ENCODE measurements around the gene PCDHGB4. TPM values are rescaled to one million over a fixed set of nuclear protein-coding genes. Genes with fewer than 3 reads are reported as not detected.

Gene PCDHGB4
- total and polyA plus RNA-seq, 2 of the 4 experiments (the other 2 are of a cell fraction), result 10.0 to 17.6 TPM

DNA sequence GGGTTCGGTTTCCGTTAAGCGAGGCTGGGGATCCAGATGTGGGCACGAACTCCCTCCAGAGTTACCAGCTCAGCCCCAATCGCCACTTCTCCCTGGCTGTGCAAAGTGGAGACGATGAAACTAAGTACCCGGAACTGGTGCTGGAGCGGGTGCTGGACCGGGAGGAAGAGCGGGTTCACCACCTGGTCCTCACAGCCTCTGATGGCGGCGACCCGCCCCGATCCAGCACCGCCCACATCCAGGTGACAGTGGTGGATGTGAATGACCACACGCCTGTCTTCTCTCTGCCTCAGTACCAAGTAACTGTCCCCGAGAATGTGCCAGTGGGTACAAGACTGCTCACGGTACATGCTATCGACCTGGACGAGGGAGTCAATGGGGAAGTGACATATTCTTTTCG is 4.2 kb upstream of the PCDHGB4 start:
- dilution Hi-C loops (cut with HindIII; ENCODE audit: low sequenced_read_pairs, unreplicated experiment), result no loop called here
- H3K14ac ChIP-seq (replicated peaks; ENCODE audit: low read depth, low read length), result no peak overlapping the region; the same call in 1 of the 2 replicates

More for the DNA sequence above, 4.2 kb upstream of the PCDHGB4 start:
- peak overlapping the region; percentile 72 for H2AK9ac ChIP-seq (replicated peaks; ENCODE audit: low read depth, low read length, poor library complexity)
- no peak overlapping the region for H2BK20ac ChIP-seq (ENCODE audit: low read depth, low read length)
- no peak overlapping the region; the same call in 1 of the 2 replicates for H3K23ac ChIP-seq (ENCODE audit: low read depth, low read length)
- ChIA-PET POLR2A (ENCODE audit: unreplicated experiment) (no interaction called here), CTCF (no interaction called here)
- no TSS peak for BruUV-seq (replicated peaks)
- peaks cover 3% of the 10 kb centered on the region; the same call in 1 of the 2 replicates for H3K36me3 ChIP-seq (ENCODE audit: control insufficient read depth, insufficient read depth, low read length)
- H2BK5ac ChIP-seq (ENCODE audit: low read depth, low read length, poor library complexity, severe bottlenecking), result no peak overlapping the region
- H3K27ac ChIP-seq (ENCODE audit: insufficient read depth, low read length), result no peak overlapping the region
- no peak for ATAC-seq (ENCODE audit: low read depth)
- no peak overlapping the region for H4K91ac ChIP-seq (ENCODE audit: insufficient read depth, low read depth, low read length)
- 24% methylated on average over 10 of the region's 21 CpGs; no CpG with 5 or more reads in 1 of the 2 experiments for WGBS, 2 experiments (ENCODE audit: extremely low coverage in 2 of 2, insufficient read length in 1 of 2)
- H2AFZ ChIP-seq (replicated peaks; ENCODE audit: low read length, poor library complexity), result peak overlapping the region; percentile 81
- H3K9me1 ChIP-seq (ENCODE audit: insufficient read depth, low read length), result no peaks in the 10 kb centered on the region
- no peak overlapping the region for H3K18ac ChIP-seq (ENCODE audit: low read depth, low read length)
- peak overlapping the region in 1 of 2 experiments; percentile 58; a peak in 1 of 4 replicates for H4K8ac ChIP-seq (ENCODE audit: low read depth in 2 of 2, low read length in 2 of 2)
- DNase-seq, result no peak
- no peaks in the 10 kb centered on the region for H3K27me3 ChIP-seq (ENCODE audit: control insufficient read depth, insufficient read depth, low read length)
- H2AK5ac ChIP-seq (ENCODE audit: low read depth, low read length), result no peak overlapping the region
- peaks cover 30% of the 10 kb centered on the region for H3K9me3 ChIP-seq (ENCODE audit: control insufficient read depth, insufficient read depth, low read length)
- H3K56ac ChIP-seq (ENCODE audit: extremely low read depth, insufficient read depth, low read length), result no peak overlapping the region
- no peak overlapping the region; the same call in 1 of the 2 replicates for H4K5ac ChIP-seq (ENCODE audit: low read depth, low read length)
- H3K4me3 ChIP-seq (ENCODE audit: insufficient read depth, low read depth, low read length), result peak overlapping the region; percentile 83
- peaks cover 2 to 7% of the 10 kb centered on the region in 2 experiments; a peak in 3 of 4 replicates for H3K79me1 ChIP-seq (ENCODE audit: low read depth in 1 of 2, low read length in 2 of 2)
- H4K20me1 ChIP-seq (ENCODE audit: insufficient read depth, low read length), result no peaks in the 10 kb centered on the region
- peak overlapping the region; percentile 4 for H3K4me2 ChIP-seq (ENCODE audit: low read depth, low read length)
- TF ChIP-seq USF2 (IDR thresholded peaks at IDR 0.05; ENCODE audit: low read depth, low read length) (no peak), ELK1 (IDR thresholded peaks at IDR 0.05; ENCODE audit: borderline replicate concordance, low read depth, low read length) (no peak), RAD21 (IDR thresholded peaks at IDR 0.05; ENCODE audit: low read length) (no peak), RCOR1 (IDR thresholded peaks at IDR 0.05; ENCODE audit: insufficient replicate concordance, low read length) (no peak), FOS (IDR thresholded peaks at IDR 0.05; ENCODE audit: low read depth, low read length) (no peak), RFX5 (IDR thresholded peaks at IDR 0.05; ENCODE audit: low read depth, low read length) (no peak), CHD1 (IDR thresholded peaks at IDR 0.05; ENCODE audit: low read depth, low read length) (no peak), MXI1 (IDR thresholded peaks at IDR 0.05; ENCODE audit: borderline replicate concordance, low read depth, low read length) (no peak), POLR2A (IDR thresholded peaks at IDR 0.05; ENCODE audit: low read depth, low read length) (no peak), SMC3 (IDR thresholded peaks at IDR 0.05; ENCODE audit: low read depth, low read length) (no peak), CEBPB (IDR thresholded peaks at IDR 0.05; ENCODE audit: low read depth, low read length) (no peak), NFE2L2 (IDR thresholded peaks at IDR 0.05; ENCODE audit: low read depth, low read length) (no peak), MAZ (IDR thresholded peaks at IDR 0.05; ENCODE audit: borderline replicate concordance, low read depth, low read length) (no peak), MAFK (IDR thresholded peaks at IDR 0.05; ENCODE audit: low read depth, low read length) (no peak), BHLHE40 (IDR thresholded peaks at IDR 0.05; ENCODE audit: low read depth, low read length) (no peak)
- TF ChIP-seq, protein P1, sequence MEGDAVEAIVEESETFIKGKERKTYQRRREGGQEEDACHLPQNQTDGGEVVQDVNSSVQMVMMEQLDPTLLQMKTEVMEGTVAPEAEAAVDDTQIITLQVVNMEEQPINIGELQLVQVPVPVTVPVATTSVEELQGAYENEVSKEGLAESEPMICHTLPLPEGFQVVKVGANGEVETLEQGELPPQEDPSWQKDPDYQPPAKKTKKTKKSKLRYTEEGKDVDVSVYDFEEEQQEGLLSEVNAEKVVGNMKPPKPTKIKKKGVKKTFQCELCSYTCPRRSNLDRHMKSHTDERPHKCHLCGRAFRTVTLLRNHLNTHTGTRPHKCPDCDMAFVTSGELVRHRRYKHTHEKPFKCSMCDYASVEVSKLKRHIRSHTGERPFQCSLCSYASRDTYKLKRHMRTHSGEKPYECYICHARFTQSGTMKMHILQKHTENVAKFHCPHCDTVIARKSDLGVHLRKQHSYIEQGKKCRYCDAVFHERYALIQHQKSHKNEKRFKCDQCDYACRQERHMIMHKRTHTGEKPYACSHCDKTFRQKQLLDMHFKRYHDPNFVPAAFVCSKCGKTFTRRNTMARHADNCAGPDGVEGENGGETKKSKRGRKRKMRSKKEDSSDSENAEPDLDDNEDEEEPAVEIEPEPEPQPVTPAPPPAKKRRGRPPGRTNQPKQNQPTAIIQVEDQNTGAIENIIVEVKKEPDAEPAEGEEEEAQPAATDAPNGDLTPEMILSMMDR (conservative IDR thresholded peaks at IDR 0.05; ENCODE audit: low read depth, low read length), result no peak
- no peak overlapping the region for H2BK120ac ChIP-seq (ENCODE audit: low read depth, low read length)
- H3K4ac ChIP-seq (ENCODE audit: low read depth, low read length), result no peak overlapping the region
- intact Hi-C loops (cut with micrococcal nuclease), result no loop called here
- no peak overlapping the region for H2BK15ac ChIP-seq (ENCODE audit: low read depth, low read length)
- no peaks in the 10 kb centered on the region; the same call in 1 of the 2 replicates for H3K4me1 ChIP-seq (ENCODE audit: control insufficient read depth, insufficient read depth, low read length)
- in situ Hi-C loops (cut with MboI; ENCODE audit: low sequenced_read_pairs), result no loop called here
- H3K9ac ChIP-seq (ENCODE audit: low read depth, low read length), result no peak overlapping the region
